AG10803 (cell line): ENCODE data around the gene LRRC30.

Experiments used
- DNase-seq: peaks from one replicate; pipeline ENCODE4 v3.0.0; 2010; ENCODE audit warnings: low read depth
- H3K4me3 ChIP-seq: 2 replicates; pipeline ENCODE4 v1.5.1; 2011; ENCODE audit warnings: mild to moderate bottlenecking, low read length, control low read depth
- TF ChIP-seq, protein P1 (sequence below): conservative IDR thresholded peaks from 2 replicates; pipeline ENCODE4 v1.5.1; 2011; ENCODE audit warnings: mild to moderate bottlenecking, low read length, control low read depth, inconsistent platforms

LRRC30 gene

GRCh38 chr18:7230626-7231349 is at the start of gene LRRC30:
Gene LRRC30, plus strand, starts transcription at chr18:7231089. Its CDS starts 50 bp downstream, at chr18:7231139.
- TF ChIP-seq, protein P1, sequence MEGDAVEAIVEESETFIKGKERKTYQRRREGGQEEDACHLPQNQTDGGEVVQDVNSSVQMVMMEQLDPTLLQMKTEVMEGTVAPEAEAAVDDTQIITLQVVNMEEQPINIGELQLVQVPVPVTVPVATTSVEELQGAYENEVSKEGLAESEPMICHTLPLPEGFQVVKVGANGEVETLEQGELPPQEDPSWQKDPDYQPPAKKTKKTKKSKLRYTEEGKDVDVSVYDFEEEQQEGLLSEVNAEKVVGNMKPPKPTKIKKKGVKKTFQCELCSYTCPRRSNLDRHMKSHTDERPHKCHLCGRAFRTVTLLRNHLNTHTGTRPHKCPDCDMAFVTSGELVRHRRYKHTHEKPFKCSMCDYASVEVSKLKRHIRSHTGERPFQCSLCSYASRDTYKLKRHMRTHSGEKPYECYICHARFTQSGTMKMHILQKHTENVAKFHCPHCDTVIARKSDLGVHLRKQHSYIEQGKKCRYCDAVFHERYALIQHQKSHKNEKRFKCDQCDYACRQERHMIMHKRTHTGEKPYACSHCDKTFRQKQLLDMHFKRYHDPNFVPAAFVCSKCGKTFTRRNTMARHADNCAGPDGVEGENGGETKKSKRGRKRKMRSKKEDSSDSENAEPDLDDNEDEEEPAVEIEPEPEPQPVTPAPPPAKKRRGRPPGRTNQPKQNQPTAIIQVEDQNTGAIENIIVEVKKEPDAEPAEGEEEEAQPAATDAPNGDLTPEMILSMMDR, result no peak
- H3K4me3 ChIP-seq, result no peak within 1 kb of the TSS
- no peak for DNase-seq

- TF ChIP-seq, protein P1, result no peak
- no peak for DNase-seq
These were observed 45.2 kb upstream of the LRRC30 start for GRCh38 chr18:7185701-7186100.

DNA sequence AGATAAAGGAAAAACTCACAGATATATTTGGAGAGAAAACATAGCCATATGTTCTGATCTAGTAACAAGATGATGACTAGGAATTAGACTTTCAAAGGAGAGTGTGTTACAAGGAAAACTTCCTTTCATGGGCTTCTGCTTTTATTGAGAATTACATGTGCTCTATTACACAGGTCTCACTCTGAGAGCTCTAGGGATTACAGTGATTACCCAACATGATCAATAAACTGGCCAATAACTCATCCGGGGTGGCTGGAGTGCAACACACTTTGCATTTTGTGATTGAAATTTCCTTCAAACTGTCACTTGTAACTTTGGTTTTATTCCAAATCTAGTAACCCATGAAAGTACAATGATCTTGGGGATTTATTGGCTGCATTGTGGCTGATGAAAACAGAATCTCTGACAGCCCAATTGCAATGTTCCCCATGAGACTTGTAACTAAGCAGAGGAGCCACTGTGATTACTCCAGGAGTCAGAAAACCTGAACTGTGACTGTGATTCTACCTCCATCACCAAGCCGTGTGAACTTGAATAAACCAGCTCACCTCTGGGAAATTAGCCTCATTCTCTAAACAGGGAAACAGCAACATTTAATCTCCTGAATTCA is 40.2 kb upstream of the LRRC30 start:
- TF ChIP-seq, protein P1, result no peak
- DNase-seq, result no peak
- H3K4me3 ChIP-seq, result no peak overlapping the region

More at GRCh38 chr18:7185701-7186100, 45.2 kb upstream of the LRRC30 start:
- no peak overlapping the region for H3K4me3 ChIP-seq

DNA sequence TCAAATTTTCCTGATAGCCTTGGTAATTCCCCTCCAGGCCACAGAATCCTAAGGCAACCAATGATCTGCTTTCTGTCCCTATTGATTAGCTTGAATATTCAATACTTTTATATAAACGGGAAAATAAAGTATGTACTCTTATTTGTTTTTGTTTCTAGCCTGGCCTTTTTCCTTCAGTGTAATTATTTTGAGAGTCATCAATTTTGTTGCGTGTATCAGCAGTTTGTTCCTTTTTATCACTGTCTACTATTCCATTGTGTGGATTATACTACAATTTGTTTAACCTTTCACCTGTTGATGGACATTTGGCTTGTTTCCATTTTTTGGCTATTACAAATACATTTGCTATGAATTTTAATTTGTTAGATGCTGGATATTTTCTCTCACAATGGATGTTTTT is 39.2 kb upstream of the LRRC30 start:
- TF ChIP-seq, protein P1, result no peak
- DNase-seq, result no peak
- H3K4me3 ChIP-seq, result no peak overlapping the region

DNA sequence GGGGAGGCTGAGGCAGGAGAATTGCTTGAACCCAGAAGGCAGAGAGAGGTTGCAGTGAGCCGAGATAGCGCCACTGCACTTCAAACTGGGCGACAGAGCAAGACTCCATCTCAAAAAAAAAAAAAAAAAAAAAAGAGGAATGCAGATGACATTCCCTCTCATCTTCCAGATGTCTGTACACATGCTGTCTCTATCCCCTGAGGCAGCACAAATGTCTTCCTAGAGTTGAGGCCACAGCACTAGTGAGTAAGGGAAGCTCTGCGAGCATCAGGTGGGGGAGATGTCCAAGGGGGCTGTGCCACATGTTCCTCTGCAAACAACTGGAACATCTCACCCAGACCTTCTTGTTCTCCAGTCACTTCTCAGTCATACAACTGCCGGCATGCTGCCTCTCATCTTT is 35.6 kb upstream of the LRRC30 start:
- no peak for DNase-seq
- H3K4me3 ChIP-seq, result no peak overlapping the region
- TF ChIP-seq, protein P1, result no peak

GRCh38 chr18:7196421-7196820 is 34.5 kb upstream of the LRRC30 start:
- DNase-seq, result no peak
- TF ChIP-seq, protein P1, result no peak

DNA sequence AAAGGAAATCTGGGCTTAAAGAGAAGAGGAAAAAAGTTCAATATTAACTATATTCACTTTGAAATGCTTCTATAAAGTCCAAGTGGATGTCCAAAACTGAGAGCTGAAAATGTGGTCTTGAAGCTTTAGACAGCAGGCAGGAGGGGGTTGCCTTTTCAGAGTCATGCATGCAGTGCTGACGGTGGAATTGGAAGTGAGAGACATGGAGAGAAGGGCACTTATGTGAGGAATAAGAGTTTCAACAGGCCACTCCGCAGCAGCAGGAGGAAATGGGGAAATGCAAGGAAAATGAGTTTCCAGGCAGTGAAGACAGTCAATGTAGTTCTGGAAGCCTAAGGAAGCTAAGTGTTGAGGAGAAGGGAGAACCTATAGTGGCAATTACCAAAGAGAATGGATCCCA is 33.0 kb upstream of the LRRC30 start:
- H3K4me3 ChIP-seq, result no peak overlapping the region
- DNase-seq, result no peak
- TF ChIP-seq, protein P1, result no peak

More at GRCh38 chr18:7196421-7196820, 34.5 kb upstream of the LRRC30 start:
- no peak overlapping the region for H3K4me3 ChIP-seq
